Fibroblast of mammary gland (primary cell): ENCODE measurements around the gene MLH3.

ENCODE experiments used
- DNase-seq: peaks from one replicate; pipeline ENCODE4 v3.0.0-alpha.2; 2010; ENCODE audit warnings: low read depth
- H3K4me3 ChIP-seq: 2 replicates; pipeline ENCODE4 v1.5.1; 2011; ENCODE audit warnings: low read depth, mild to moderate bottlenecking, low read length, moderate library complexity; ENCODE audit not compliant: control insufficient read depth
- CTCF ChIP-seq: conservative IDR thresholded peaks from 2 replicates; pipeline ENCODE4 v1.5.1; 2011; ENCODE audit warnings: low read depth, low read length, inconsistent platforms; ENCODE audit not compliant: control insufficient read depth, insufficient read depth

MLH3 gene

GRCh38 chr14:74985806-74986205 is 65.5 kb downstream of the MLH3 start:
- DNase-seq = no peak
- no peak for TF ChIP-seq CTCF
- no peak overlapping the region for H3K4me3 ChIP-seq

GRCh38 chr14:74985028-74985310 is 66.3 kb downstream of the MLH3 start:
- DNase-seq = no peak
- H3K4me3 ChIP-seq = no peak overlapping the region
- TF ChIP-seq CTCF = no peak

GRCh38 chr14:74984236-74985027 is 66.8 kb downstream of the MLH3 start:
- no peak for DNase-seq
- TF ChIP-seq CTCF = no peak
- H3K4me3 ChIP-seq = no peak overlapping the region

GRCh38 chr14:74983343-74983742 is 67.9 kb downstream of the MLH3 start:
- no peak for DNase-seq
- no peak overlapping the region for H3K4me3 ChIP-seq
- TF ChIP-seq CTCF = no peak

- TF ChIP-seq CTCF = no peak
- no peak overlapping the region for H3K4me3 ChIP-seq
- no peak for DNase-seq
Measured at GRCh38 chr14:74982661-74983060, 68.6 kb downstream of the MLH3 start.

- no peak for TF ChIP-seq CTCF
- DNase-seq = no peak
- no peak overlapping the region for H3K4me3 ChIP-seq
Measured at GRCh38 chr14:74981833-74982232, 69.4 kb downstream of the MLH3 start.

- H3K4me3 ChIP-seq = no peak overlapping the region
- TF ChIP-seq CTCF = no peak
- no peak for DNase-seq
Measured at GRCh38 chr14:74981462-74981782, 69.8 kb downstream of the MLH3 start.
